Ishikawa (cell line): ENCODE results near the gene PRM1.

Experiments used
- CEBPB ChIP-seq: IDR thresholded peaks from 2 replicates; pipeline ENCODE4 v1.6.1; 2012
- CREB1 ChIP-seq: IDR thresholded peaks from 2 replicates; pipeline ENCODE4 v1.6.1; 2012; ENCODE audit warnings: low read depth
- EGR1 ChIP-seq: IDR thresholded peaks from 2 replicates; pipeline ENCODE4 v1.6.1; 2012
- EP300 ChIP-seq: IDR thresholded peaks from 2 replicates; pipeline ENCODE4 v1.6.1; 2012; ENCODE audit warnings: borderline replicate concordance
- FOXM1 ChIP-seq: IDR thresholded peaks from 2 replicates; pipeline ENCODE4 v1.6.1; 2012; ENCODE audit warnings: low read depth, borderline replicate concordance
- NFIC ChIP-seq: IDR thresholded peaks from 2 replicates; pipeline ENCODE4 v1.6.1; 2012
- RAD21 ChIP-seq: IDR thresholded peaks from 2 replicates; pipeline ENCODE4 v1.6.1; 2012; ENCODE audit warnings: low read depth
- TAF1 ChIP-seq: IDR thresholded peaks from 2 replicates; pipeline ENCODE4 v1.6.1; 2012; ENCODE audit warnings: low read depth, mild to moderate bottlenecking
- TCF12 ChIP-seq: IDR thresholded peaks from 2 replicates; pipeline ENCODE4 v1.6.1; 2012; ENCODE audit warnings: low read depth
- TEAD4 ChIP-seq: IDR thresholded peaks from 2 replicates; pipeline ENCODE4 v1.6.1; 2012
- YY1 ChIP-seq: IDR thresholded peaks from 2 replicates; pipeline ENCODE4 v1.6.1; 2012; ENCODE audit warnings: low read depth
- ZBTB7A ChIP-seq: IDR thresholded peaks from 2 replicates; pipeline ENCODE4 v1.6.1; 2012; ENCODE audit warnings: low read depth
- TF ChIP-seq, protein P1 (sequence below): IDR thresholded peaks from 2 replicates; pipeline ENCODE4 v1.6.1; 2012; ENCODE audit warnings: low read depth, mild to moderate bottlenecking
- TF ChIP-seq, protein P2 (sequence below): IDR thresholded peaks from 2 replicates; pipeline ENCODE4 v1.6.1; 2012
- TF ChIP-seq, protein P3 (sequence below): IDR thresholded peaks from 2 replicates; pipeline ENCODE4 v1.6.1; 2012

PRM1 gene

DNA sequence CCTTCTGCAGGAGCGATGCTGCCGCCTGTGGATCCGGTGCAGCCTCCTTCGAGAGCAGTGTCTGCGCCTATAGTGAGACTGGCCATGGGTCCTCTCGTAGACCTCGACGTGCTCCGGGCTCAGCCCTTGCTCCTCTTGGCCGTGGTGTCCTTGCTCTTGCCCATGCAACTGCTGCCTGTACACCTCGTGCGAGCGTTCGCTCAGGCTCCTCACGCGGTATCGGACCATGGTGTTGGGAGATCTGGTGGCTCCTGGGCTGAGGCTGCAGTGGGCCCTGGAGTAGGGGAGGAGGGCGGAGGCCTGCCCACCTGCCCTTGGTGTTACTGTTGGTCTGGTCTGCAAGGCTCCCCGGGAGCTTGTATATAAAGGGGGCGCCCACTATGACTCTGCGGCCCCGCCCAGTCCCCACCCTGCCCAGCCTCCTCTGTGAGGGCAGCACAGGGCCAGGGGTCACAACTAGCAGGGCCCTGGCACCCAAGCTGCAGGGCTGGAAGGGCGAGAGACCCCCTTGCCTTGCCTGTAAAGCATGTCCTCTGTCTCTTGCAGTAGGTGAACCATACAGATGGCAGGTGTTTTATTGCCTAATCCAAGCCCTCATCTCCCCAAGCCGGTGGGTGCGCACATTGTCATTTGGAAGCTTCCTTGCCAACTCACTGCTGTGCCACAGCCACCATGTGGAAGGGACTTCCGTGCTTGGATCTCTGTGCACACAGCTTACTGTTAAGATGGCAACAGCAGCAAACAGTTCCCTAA, 4.8 kb downstream of the PRM1 start, which contains the start of gene PRM2:
Gene PRM2 (minus strand): TSS at position 338 of the 753 bp plus-strand sequence. CDS start 110 bp downstream, at position 228.
- no peak for TF ChIP-seq EGR1
- TF ChIP-seq NFIC: no peak
- TF ChIP-seq, protein P1, sequence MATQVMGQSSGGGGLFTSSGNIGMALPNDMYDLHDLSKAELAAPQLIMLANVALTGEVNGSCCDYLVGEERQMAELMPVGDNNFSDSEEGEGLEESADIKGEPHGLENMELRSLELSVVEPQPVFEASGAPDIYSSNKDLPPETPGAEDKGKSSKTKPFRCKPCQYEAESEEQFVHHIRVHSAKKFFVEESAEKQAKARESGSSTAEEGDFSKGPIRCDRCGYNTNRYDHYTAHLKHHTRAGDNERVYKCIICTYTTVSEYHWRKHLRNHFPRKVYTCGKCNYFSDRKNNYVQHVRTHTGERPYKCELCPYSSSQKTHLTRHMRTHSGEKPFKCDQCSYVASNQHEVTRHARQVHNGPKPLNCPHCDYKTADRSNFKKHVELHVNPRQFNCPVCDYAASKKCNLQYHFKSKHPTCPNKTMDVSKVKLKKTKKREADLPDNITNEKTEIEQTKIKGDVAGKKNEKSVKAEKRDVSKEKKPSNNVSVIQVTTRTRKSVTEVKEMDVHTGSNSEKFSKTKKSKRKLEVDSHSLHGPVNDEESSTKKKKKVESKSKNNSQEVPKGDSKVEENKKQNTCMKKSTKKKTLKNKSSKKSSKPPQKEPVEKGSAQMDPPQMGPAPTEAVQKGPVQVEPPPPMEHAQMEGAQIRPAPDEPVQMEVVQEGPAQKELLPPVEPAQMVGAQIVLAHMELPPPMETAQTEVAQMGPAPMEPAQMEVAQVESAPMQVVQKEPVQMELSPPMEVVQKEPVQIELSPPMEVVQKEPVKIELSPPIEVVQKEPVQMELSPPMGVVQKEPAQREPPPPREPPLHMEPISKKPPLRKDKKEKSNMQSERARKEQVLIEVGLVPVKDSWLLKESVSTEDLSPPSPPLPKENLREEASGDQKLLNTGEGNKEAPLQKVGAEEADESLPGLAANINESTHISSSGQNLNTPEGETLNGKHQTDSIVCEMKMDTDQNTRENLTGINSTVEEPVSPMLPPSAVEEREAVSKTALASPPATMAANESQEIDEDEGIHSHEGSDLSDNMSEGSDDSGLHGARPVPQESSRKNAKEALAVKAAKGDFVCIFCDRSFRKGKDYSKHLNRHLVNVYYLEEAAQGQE: no peak

DNA sequence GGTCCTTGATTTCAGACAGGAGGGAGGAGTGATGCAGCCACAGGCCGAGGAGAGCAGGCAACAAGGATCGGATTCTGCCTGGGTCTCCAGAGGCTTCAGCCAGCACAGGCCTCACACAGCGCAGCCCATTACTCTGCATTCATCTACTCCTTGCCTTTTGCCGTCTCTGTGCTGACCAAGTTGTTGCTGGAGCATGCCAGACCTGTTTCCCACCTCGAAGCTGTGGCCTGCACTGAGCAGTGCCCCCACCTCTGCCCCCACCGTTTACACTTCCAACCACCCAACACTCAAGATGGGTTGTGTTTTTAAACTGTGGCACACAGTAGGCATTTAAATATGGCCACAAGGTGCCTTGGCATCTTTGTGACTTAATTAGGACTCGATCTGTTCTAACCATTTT, 6.2 kb downstream of the PRM1 start:
- TF ChIP-seq FOXM1 (no peak), EGR1 (no peak), EP300 (no peak), CREB1 (no peak), RAD21 (no peak), CEBPB (no peak), TEAD4 (no peak), ZBTB7A (no peak), TCF12 (no peak), TAF1 (no peak), YY1 (no peak), NFIC (no peak)
- TF ChIP-seq, protein P2, sequence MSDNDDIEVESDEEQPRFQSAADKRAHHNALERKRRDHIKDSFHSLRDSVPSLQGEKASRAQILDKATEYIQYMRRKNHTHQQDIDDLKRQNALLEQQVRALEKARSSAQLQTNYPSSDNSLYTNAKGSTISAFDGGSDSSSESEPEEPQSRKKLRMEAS: no peak
- TF ChIP-seq, protein P3, sequence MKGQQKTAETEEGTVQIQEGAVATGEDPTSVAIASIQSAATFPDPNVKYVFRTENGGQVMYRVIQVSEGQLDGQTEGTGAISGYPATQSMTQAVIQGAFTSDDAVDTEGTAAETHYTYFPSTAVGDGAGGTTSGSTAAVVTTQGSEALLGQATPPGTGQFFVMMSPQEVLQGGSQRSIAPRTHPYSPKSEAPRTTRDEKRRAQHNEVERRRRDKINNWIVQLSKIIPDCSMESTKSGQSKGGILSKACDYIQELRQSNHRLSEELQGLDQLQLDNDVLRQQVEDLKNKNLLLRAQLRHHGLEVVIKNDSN: no peak
- TF ChIP-seq, protein P1: no peak

DNA sequence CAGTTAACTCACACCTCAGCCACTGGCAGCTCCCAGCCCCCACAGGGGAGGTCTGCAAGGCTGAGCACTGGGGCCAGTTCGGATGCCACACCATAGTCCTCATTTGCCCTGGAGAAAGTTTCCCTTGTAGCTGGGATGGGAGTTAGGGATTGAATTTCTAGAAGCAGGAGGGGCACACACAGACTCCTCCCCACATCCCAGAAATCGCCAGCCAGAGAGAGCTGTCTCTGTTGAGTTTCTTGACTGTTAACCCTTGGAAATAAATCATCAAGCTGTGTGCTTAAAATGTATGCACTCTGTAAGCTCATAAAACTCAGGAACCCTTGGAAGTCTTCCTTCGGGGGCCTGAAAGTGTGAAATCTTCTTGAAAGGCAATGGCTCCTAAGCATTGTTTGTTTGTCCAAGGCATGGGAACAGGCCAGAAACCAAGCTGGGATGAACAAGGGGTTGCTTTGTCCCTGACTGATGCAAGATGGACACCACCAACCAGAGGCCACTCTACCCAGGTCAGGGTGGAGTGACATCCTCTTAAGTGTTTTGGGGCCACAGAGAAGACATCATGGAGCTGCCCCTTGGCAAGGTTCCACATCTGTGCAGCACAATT, 7.3 kb downstream of the PRM1 start:
- TF ChIP-seq EP300 (no peak), YY1 (no peak), FOXM1 (no peak), ZBTB7A (no peak), NFIC (no peak), RAD21 (no peak), CEBPB (no peak), EGR1 (no peak)
- TF ChIP-seq, protein P2: no peak
- TF ChIP-seq, protein P3: no peak

DNA sequence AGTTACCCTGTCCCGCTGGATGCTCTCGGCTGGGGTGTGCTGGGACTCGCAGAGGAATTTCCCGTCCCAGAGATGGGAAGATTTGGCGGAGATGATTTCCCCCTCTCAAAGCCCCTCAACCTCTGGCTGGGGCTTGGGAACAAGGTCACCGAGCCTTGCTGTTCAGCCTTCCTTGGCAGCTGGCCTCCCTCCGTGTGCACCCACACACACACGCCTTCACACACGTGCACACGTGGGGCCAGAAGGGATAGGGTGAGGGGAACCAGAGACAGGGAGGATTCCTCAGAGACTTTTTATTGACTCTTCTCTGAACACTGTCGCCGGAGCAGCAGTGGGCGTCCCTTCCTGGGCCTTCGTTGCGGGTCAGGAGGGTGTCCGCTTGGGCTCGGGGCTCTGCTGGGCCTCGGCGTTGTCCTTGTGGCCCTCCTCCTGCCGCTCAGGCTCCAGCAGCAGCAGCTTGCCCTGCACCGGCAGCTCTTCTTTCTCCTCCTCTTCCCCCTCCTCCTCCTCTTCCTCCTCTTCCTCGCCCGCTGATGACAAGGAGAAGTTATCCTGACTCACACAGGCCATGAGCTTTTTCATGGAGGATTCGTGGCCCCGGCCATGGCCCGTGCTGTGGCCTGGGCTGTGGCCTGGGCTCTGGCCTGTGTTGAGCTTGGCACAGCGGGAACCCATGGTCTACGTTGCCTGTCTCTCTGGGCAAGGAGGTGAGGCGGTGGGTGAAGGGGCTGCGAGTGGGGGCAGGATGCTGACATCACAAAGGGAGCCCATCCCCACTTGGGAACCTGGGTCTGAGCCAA, 8.0 kb downstream of the PRM1 start, which contains the start of gene PRM3:
Gene PRM3 (minus strand): TSS at position 709 of the 800 bp plus-strand sequence. CDS start 34 bp downstream, at position 675.
- no peak for TF ChIP-seq EGR1

DNA sequence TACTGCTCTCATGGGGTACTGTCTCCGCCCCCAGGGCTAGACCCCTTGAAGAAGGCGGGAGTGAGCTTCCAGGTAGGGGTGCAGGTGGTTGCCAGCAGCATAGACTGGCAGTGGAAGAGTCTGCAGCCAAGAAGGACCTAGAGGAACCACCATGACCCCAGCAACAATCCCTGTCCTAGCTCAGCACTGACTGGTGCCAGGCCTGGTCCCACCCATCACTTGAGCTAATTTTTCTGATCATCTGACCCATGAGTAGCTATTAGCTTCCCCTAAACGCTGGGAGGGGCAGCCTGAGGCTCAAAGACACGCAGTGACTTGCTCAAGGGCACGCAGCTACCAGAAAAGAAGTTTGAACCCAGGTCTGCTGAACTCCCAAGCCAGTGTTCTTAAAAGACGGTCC, 8.6 kb downstream of the PRM1 start:
- TF ChIP-seq, protein P2: no peak
- no peak for TF ChIP-seq FOXM1
- TF ChIP-seq TAF1: no peak
- TF ChIP-seq ZBTB7A: no peak
- TF ChIP-seq TEAD4: no peak
- no peak for TF ChIP-seq TCF12
- TF ChIP-seq EGR1: no peak
- TF ChIP-seq, protein P3: no peak
- no peak for TF ChIP-seq RAD21
- TF ChIP-seq NFIC: no peak
- TF ChIP-seq, protein P1: no peak
- no peak for TF ChIP-seq YY1
- no peak for TF ChIP-seq CEBPB
- no peak for TF ChIP-seq EP300
- no peak for TF ChIP-seq CREB1
